Activated B cell treated with CpG ODN at 0.5 μM for 24 hours (primary cell): Measurements from ENCODE around the gene SFI1. TPM values are rescaled to one million over a fixed set of nuclear protein-coding genes. Genes with fewer than 3 reads are reported as not detected.

ENCODE experiments used
- ATAC-seq: fragments of 200-7000 bp; cut with Tn5 transposase; one replicate; pipeline ENCODE4 v1.10.0; 2021; ENCODE audit warnings: low read depth, mild to moderate bottlenecking, moderate library complexity
- CTCF ChIA-PET: fragments of 350-600 bp; sonication (Branson Sonifier 250); formaldehyde crosslinking; loops from one replicate; lab custom pipeline; 2021; ENCODE audit warnings: antibody characterized with exemption; lab: Charles Lee
- POLR2A ChIA-PET: fragments of 350-600 bp; sonication (Branson Sonifier 250); formaldehyde crosslinking; loops from one replicate; lab custom pipeline; 2021; ENCODE audit warnings: antibody characterized with exemption; lab: Charles Lee
- DNase-seq: peaks from one replicate; pipeline ENCODE4 v3.0.0; 2022
- H3K27ac Mint-ChIP-seq: one replicate; pipeline ENCODE4 v1.8.0; 2020; ENCODE audit warnings: mixed read lengths
- H3K27me3 Mint-ChIP-seq: one replicate; pipeline ENCODE4 v1.8.0; 2021; ENCODE audit warnings: mixed read lengths
- H3K36me3 Mint-ChIP-seq: one replicate; pipeline ENCODE4 v1.8.0; 2021; ENCODE audit warnings: low read depth, mixed read lengths
- H3K4me1 Mint-ChIP-seq: one replicate; pipeline ENCODE4 v1.8.0; 2021; ENCODE audit warnings: mixed read lengths
- H3K4me3 Mint-ChIP-seq: one replicate; pipeline ENCODE4 v1.8.0; 2020; ENCODE audit warnings: mild to moderate bottlenecking, mixed read lengths
- H3K9me3 Mint-ChIP-seq: one replicate; pipeline ENCODE4 v1.8.0; 2020; ENCODE audit warnings: mixed read lengths
- CTCF ChIP-seq: fragments of 200-600 bp; IDR thresholded peaks from one replicate; pipeline ENCODE4 v1.8.0; 2022; ENCODE audit warnings: antibody characterized with exemption, mild to moderate bottlenecking
- intact Hi-C: fragments of 100-400 bp; cut with micrococcal nuclease; formaldehyde crosslinking; loops from one replicate; pipeline ENCODE4 v1.15.1; 2024
- total RNA-seq: library from RNA; stranded (reverse); gene quantifications from 2 replicates; pipeline ENCODE4 v1.2.3, GENCODE V29; 2022

Gene SFI1
- total RNA-seq, 1 donor from 2014 or later = 126 TPM

GRCh38 chr22:31605851-31606585 is 109.7 kb downstream of the SFI1 start:
- no peak for ATAC-seq
- Mint-ChIP-seq H3K4me1 (no peaks in the 10 kb centered on the region), H3K27ac (no peak overlapping the region), H3K4me3 (no peak overlapping the region), H3K27me3 (no peaks in the 10 kb centered on the region), H3K9me3 (no peaks in the 10 kb centered on the region), H3K36me3 (peaks cover 63% of the 10 kb centered on the region)
- intact Hi-C loops = no loop called here
- DNase-seq = no peak
- ChIA-PET CTCF (no interaction called here), POLR2A (no interaction called here)
- no peak for TF ChIP-seq CTCF

- Mint-ChIP-seq H3K27ac (no peak overlapping the region), H3K4me1 (no peaks in the 10 kb centered on the region), H3K4me3 (no peak overlapping the region), H3K27me3 (no peaks in the 10 kb centered on the region), H3K36me3 (peaks cover 62% of the 10 kb centered on the region), H3K9me3 (no peaks in the 10 kb centered on the region)
- POLR2A ChIA-PET = no interaction called here
- no peak for DNase-seq
- intact Hi-C loops = no loop called here
- no peak for TF ChIP-seq CTCF
- CTCF ChIA-PET = no interaction called here
- no peak for ATAC-seq
These were observed 111.4 kb downstream of the SFI1 start for GRCh38 chr22:31607696-31608095.

GRCh38 chr22:31609716-31610115 is 113.4 kb downstream of the SFI1 start:
- H3K4me1 Mint-ChIP-seq = peaks cover 9% of the 10 kb centered on the region
- no peaks in the 10 kb centered on the region for H3K27me3 Mint-ChIP-seq
- DNase-seq (no peak), ATAC-seq (no peak)
- no peak for TF ChIP-seq CTCF
- ChIA-PET CTCF (no interaction called here), POLR2A (no interaction called here)
- H3K27ac Mint-ChIP-seq = no peak overlapping the region
- H3K4me3 Mint-ChIP-seq = no peak overlapping the region
- intact Hi-C loops = no loop called here
- H3K36me3 Mint-ChIP-seq = peaks cover 51% of the 10 kb centered on the region
- H3K9me3 Mint-ChIP-seq = no peaks in the 10 kb centered on the region

- no peak for TF ChIP-seq CTCF
- no peaks in the 10 kb centered on the region for H3K27me3 Mint-ChIP-seq
- H3K27ac Mint-ChIP-seq = no peak overlapping the region
- no peak overlapping the region for H3K4me3 Mint-ChIP-seq
- no peak for DNase-seq
- POLR2A ChIA-PET = no interaction called here
- peaks cover 47% of the 10 kb centered on the region for H3K36me3 Mint-ChIP-seq
- intact Hi-C loops = no loop called here
- no peak for ATAC-seq
- CTCF ChIA-PET = interaction anchor here (0.5 kb wide), 1 partner anchor 24 kb away, joined by 3 read pairs; no protein-coding TSS in a partner anchor
- H3K4me1 Mint-ChIP-seq = peaks cover 17% of the 10 kb centered on the region
- H3K9me3 Mint-ChIP-seq = no peaks in the 10 kb centered on the region
These were observed 114.3 kb downstream of the SFI1 start for GRCh38 chr22:31610611-31611010.

- H3K4me1 Mint-ChIP-seq = peaks cover 23% of the 10 kb centered on the region
- H3K27me3 Mint-ChIP-seq = no peaks in the 10 kb centered on the region
- no peak for TF ChIP-seq CTCF
- DNase-seq (no peak), ATAC-seq (no peak)
- ChIA-PET CTCF (interaction anchor here (0.5 kb wide), 1 partner anchor 24 kb away, joined by 3 read pairs; no protein-coding TSS in a partner anchor), POLR2A (no interaction called here)
- no peak overlapping the region for H3K27ac Mint-ChIP-seq
- H3K4me3 Mint-ChIP-seq = no peak overlapping the region
- peaks cover 43% of the 10 kb centered on the region for H3K36me3 Mint-ChIP-seq
- intact Hi-C loops = no loop called here
- no peaks in the 10 kb centered on the region for H3K9me3 Mint-ChIP-seq
These were observed 114.9 kb downstream of the SFI1 start for GRCh38 chr22:31611061-31611760.
